Measurements from ENCODE around the gene KIF16B.
"Not testable (repeated sequence)": the region's sequence is repeated elsewhere in the genome, so short reads cannot be mapped to it uniquely, and the experiment has no call there.

Gene KIF16B

DNA sequence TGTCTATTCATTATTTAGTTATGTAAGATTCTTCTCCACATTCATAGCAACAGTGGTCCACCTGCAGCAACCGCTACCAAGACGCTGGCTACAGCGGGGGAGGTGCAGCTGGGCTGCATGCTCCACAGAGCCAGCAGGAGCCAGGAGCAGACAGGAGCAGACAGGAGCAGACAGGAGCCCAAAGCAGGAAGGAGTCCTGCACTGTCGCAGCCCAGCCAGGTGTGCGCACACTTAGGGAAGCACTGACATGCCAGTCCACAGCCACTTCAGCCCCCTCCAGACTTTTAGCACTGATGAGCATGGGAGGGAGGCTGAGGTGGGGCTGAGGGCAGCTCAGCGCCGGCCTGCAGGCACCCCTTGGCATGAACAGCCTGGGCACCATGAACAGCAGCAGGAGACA is 19.6 kb downstream of the KIF16B start:
- no peak for DNase-seq (ENCODE audit: low spot score)

DNA sequence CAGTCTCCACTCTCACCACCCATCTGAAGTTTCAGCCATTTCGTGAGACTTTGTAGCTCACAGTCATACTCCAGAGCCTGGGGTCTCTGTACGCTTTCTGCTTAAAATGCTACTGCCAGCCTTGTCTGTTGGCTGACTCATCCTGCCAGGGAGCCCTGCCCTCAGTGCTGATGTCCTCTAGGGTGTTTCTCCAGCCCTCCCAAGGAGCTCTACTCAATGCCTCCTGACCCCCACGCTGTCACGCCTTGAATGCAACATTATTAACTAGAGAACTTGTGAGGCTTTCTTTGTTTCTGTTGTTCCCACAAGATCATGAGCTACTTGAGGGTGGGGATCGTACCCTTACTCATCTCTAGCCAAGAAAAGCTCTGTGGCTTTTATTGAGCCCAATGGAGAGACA is 20.1 kb downstream of the KIF16B start:
- DNase-seq (ENCODE audit: low spot score), result no peak

DNA sequence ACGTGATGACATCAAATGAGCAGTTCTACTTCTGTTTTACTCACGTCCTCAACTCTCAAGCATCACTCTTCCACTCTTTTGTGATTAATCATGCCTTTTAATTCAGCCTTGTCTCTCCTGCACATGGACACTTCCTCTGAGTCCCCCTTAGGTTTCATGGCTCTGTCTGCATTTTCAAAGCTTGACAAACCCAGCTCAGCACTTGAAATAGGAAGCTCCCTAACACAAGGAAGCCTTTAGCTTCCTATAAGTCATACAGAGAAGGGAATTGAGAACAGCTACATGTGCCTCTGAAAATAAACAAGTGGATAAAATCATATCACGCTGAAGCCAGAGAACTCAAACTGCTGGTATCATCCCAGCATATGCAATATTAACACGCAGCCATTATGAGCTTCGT is 21.2 kb downstream of the KIF16B start:
- DNase-seq (ENCODE audit: low spot score), result no peak

DNA sequence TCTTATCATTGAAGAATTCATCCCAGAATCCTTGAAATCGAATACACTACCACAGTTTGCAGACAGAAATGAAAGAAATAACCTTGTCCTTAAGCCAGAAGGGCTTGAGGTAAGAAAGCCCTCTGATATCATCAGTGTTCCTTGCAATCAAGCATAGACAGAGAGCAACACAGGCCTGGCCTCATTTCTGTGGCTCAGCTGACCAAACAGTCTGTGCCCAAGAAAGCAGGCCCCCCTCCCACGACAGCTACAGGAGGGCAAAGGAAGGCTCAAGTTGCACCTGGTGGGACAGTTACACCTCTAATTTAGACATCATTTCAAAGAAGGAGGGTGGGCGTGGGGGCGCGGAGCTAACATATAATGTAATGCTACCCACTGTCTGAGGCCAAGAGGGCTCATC is 21.6 kb downstream of the KIF16B start:
- DNase-seq (ENCODE audit: low spot score), result no peak

DNA sequence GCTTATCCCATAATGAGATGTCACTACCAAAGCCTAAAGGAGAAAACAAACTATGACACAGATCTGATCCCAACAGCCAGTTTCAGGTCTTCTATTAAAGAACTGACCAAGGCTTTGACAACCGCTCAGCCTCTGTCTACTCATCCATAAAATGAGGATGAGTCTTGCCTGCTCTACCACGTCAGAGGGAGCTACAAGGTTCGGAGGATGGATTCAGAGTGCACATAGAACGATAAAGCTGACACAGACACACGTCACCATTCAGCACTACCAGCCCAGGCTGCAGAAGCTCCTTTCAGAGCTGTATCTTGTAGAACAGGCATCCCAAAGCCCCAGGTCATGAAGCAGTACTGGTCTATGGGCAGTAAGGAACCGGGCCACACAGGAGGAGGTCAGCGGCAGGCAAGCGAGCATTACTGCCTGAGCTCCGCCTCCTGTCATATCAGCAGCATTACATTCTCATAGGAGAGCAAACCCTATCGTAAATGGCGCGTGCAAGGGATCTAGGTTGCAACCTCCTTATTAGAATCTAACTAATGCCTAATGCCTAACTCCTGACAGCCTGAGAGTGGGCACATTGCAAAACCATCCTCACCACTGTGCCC is 25.1 kb downstream of the KIF16B start:
- no peak for DNase-seq (ENCODE audit: low spot score)

DNA sequence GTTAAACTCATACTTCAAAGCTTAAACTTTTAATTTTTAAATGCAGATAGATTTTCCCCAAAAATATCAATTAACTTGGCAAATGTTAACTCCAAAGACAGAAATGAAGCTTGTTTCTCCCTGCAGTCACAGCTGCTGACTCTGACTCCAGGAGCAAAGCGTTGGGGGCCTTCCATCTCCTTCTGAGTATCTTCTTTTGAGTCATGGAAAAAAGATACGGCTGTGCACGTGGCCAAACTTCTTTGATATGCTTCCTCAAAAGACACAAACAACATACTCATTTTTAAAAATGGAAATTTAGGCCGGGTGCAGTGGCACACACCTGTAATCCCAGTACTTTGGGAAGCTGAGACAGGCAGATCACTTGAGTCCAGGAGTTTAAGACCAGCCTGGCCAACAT is 28.3 kb downstream of the KIF16B start:
- no peak for DNase-seq (ENCODE audit: low spot score)

DNA sequence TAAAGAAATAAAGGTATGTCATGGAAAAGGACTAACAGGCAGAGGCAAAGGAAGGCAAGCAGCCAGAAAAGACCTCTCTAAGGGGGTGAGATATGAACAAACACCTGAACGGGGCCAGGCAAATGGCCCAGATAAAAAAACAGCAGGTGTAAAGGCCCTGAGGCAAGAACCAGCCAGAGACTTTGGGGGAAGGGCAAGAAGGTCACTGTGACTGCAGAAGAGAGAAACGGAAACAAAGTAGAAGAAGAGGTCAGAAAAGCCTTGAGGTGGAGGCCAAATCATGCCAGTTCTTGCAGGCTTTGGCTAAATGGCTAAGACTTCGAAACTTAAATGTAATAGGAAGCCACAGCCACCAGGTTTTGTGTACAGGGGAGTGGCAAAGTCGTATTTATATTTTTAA is 30.8 kb downstream of the KIF16B start:
- DNase-seq (ENCODE audit: low spot score), result no peak

DNA sequence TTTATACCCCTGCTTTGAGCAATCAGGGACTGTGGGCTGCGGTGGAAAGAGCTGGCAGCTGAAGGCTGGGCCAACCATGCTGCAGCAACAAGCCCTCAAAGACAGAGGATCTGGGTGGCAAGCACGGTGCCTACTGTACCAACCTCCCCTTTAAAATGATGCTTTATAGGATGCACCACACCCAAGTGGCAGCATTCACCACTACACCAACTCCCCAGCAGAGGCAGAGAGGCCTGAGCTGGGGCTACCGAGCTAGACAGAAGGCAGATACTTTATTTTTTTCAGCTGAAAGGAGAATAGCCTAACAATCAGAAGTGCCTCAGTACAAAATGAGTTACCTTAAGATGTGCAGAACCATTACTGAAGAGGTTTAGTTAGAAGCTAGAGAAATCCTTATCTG is 31.4 kb downstream of the KIF16B start:
- DNase-seq (ENCODE audit: low spot score), result no peak

DNA sequence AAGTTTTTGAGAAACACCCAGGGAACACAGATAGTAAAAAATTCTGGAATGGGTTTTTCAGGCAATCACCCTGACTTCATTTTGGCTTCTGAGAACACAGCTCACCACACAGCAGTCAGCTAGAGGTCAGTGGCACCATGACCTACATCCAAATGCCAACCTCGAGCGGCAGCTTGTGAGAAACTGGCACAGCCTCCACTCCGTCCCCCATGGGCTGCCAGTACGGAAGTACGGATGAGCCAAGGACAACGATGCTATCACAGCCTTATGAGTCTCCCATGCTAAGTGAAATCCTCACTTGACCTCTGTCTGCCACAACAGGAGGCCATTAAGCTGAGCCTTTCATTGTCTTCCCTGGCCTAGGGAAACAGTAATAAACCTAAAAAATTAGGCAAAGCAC is 32.0 kb downstream of the KIF16B start:
- DNase-seq (ENCODE audit: low spot score), result no peak

DNA sequence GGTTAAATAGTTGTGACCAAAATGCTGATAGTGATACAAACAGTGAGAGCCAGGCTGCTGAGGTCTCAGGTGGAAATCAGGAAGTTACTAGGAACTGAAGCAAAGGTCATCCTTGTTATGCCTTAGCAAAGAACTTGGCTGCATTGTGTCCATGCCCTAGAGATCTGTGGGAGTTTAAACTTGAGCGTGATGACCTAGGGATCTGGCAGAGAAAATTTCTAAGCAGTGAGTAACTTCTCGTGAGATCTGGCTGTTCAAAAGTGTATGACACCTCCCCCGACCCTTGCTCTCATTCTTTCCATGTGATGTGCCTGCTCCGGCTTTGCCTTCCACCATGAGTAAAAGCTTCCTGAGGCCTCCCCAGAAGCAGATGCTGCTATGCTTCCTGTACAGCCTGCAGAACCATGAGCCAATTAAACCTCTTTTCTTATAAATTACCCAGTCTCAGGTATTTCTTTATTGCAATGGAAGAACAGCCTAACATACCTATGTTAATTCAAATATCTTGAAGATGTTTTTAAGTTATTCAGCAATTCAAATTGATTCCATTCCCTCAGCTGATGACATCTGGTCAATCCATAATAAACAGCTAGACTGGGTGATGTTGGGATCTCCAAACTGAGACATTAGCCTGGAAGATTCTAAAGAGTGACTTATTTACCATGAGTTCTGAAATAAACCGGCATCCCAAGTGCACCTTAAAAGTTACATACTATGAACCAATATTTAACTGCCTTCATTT is 33.8 kb downstream of the KIF16B start:
- DNase-seq (ENCODE audit: low spot score), result no peak

DNA sequence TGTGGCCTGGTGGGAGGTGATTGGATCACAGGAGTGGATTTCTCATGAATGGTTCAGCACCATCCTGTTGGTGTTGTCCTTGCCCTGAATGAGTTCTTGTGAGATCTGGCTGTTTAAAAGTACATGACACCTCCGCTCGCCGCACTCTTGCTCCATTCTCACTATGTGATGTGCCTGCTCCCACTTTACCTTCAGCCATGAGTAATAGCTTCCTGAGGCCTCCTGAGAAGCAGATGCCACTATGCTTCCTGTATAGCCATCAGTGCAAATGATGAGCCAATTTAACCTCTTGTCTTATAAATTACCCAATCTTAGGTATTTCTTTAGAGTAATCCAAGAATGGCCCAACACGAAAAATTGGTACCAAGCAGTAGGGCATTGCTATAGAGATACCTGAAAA is 34.5 kb downstream of the KIF16B start:
- DNase-seq (ENCODE audit: low spot score), result no peak

DNA sequence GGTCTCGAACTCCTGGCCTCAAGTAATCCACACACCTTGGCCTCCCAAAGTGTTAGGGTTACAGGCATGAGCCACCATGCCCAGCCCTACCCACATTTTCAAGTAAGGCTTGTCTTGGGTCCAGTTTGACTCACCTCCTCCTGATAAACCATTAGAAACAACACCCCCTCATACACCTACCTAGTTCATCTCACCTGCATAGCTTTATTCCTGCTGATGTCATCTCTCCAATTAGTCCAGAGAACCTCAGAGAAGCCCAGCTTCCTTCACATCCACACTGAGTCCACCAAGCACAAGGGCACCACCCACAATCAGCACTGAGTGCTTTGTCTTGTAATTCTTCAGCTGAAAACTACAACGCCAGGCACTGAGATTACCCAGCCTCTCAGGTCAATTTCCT is 35.3 kb downstream of the KIF16B start:
- DNase-seq (ENCODE audit: low spot score), result no peak

DNA sequence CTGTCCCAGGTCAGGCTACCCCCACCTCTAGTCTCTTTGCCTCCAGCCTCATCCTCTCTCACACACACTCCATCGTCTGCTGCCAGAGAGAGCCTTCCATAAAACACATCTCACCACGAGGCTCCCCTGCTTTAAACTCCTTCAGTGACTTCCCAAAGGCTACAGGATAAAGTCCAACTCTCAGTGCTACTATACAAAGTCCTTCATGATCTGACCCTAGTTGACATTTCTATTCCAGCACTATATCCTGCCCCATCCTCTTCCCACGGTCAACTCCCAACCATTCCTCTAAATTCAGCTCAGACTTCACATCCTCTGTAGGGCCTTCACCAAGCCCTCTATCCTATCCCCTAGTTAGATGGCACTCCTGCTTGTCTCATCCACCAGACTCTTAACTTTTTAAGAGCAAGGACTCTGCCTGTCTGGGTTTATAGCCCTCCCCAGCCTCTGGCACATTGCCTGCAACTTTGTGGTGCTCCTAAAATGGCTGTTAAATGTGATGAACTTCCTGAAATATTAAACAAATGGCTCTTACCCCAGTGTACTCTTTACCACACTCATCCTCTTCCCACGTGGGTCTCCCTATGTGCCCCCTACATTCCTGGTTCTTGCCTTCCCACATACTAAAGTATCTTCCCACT is 36.1 kb downstream of the KIF16B start:
- no peak for DNase-seq (ENCODE audit: low spot score)

DNA sequence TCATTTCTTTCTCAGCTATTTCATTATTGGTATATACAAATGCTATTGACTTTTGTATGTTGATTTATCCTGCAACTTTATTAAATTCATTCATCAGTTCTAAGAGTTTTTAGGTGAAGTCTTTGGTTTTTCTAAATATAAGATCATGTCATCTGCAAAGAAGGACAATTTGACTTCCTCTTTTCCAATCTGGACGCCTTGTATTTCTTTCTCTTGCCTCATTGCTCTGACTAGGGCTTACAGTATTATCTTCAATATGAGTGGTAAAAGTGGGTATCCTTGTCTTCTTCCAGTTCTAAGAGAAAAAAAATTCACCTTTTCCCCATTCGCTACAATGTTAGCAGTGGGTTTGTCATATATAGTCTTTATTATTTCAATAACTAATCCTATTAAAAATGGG is 38.0 kb downstream of the KIF16B start:
- DNase-seq (ENCODE audit: low spot score), result no peak

DNA sequence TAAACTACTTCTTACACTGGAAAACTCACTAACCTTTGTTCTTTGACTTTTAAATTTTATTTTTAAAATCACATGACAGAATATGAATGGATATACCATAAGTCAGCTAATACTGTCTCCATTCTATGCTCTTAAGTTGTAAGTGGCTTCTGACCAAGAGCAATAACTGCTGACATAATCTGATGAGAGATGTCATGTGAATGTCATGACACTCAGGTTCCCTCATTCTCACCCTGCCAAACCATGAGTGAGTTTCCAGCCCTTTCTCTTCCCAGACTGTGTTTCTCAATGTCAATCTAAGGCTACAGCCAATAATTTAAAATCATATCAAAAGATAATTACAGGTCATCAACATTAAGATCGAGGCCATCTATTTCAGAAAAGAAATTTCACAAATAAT is 39.7 kb downstream of the KIF16B start:
- DNase-seq (ENCODE audit: low spot score), result no peak

DNA sequence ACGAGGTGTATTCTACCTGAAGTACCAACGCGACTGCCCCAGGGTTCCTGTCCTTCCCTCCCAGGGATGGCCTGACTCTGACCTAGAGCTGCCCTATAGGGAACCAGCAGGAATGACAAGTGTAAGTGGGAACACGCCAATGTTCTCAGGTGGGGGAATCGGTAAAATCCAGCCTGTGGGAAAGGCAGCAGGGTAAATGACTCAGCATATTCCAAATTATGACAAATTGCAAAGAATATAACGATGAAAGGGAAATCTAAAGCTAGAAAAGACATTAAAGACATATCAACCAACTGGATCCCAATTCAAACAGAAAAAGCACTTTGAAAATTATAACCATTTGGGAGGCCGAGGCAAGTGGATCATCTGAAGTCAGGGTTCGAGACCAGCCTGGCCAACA is 41.8 kb downstream of the KIF16B start:
- DNase-seq (ENCODE audit: low spot score), result no peak

DNA sequence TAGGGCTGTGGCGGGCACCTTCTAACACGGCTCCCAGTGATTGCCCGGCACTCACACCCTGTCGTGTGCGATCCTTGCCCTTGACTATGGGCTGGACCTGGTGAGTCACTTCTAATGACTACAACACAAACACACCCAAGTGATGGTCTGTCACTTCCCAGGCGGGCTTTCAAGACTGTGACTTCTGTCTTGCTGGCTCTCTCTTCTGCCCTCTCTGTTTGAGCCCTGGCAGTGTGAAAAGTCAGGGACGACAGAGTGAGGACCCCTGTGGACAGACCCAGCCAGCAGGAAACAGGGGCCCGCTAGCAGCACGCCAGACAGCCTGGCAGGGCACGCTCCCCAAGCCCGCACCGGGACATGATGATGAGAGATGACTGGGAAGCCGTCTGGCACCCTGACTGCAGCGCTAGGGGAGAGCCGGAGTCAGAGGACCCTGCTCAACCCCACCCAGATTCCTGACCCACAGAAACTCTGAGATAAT is 43.0 kb downstream of the KIF16B start:
- no peak for DNase-seq (ENCODE audit: low spot score)

DNA sequence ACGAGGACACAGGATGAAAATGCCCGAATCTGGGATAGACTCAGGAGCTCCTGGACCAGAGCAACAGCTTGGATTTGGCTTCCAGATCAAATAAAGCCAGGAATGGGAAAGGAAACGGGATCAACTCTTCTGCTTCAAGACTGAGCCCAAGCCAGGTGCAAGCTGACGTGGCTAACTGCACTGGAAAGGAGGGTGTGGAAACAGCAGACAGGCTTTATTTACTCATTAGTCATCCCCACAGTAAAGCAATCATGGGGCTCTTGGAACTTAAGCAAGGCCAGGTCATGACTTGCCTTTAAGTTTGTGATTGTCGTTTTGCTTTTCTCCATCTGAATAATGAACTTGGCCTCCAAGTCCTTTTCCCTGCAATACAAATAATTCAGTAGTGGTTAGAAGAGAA is 45.2 kb downstream of the KIF16B start:
- DNase-seq (ENCODE audit: low spot score), result no peak

DNA sequence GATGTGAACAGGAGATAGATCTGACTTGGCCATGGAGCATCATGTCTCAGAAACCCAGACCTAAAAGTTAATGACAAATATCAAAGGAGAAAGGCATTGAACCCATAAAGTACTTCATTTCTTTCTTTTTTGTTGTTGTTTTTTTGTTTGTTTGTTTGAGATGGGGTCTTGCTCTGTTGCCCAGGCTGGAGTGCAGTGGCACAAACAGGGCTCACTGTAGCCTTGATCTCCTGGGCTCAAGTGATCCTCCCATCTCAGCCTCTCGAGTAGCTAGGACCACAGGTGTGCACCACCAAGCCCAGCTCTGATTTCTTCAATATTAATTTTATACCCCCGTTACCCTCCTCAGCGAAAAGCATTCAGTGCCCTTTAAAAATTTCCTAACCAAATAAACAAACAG is 45.8 kb downstream of the KIF16B start:
- no peak for DNase-seq (ENCODE audit: low spot score)

DNA sequence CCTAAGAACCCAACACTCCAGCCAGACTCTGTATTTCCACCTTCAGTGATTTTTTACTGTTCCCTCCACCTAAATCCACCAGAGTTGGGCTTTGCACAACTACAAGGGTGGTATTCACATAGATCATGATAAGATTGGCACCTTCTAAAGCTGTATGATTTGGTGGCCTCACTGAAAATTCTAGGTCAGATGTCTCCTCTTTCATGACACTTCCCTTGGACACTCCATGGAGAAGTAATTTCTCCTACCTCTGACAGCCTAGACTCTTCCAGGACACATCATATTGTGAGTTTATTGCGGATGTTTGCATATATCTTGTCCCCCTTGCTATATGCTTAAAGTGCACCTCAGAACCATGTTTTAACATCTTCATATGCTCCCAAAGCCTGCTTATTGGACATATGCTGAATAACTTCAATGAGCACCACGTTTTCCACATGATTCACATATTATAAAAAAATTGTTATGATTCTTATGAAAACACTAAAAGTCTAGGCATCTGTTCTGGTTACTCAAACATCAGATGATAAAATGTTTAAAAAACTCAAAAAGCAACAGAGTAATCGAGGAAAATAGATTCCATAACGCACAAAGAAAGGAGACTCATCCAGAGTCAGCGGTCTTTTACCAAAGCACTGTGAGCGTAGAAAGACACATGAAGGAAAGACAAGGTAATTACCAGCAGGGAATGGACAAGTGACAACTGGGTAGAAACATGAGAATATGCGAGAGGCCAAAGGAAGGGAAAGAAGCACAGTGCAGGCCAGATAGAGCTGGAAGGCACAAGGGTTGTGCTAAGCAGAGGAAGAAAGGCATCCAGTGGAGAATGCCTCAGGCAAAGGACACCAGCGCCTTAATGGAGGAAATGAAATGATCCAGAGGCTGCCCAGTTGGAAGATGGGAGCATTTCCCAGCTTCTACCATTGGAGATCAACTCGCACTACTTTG is 46.5 kb downstream of the KIF16B start:
- DNase-seq (ENCODE audit: low spot score), result no peak

DNA sequence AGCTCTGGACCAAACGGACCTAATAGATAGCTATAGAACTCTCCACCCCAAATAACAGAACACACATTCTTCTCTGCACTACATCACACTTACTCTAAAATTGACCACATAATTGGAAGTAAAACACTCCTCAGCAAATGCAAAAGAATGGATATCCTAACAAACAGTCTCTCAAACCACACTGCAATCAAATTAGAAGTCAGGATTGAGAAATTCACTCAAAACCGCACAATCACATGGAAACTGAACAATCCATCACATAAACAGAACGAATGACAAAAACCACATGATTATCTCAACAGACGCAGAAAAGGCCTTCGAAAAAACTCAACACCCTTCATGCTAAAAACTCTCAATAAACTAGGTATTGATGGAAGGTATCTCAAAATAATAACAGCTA is 50.6 kb downstream of the KIF16B start:
- DNase-seq (ENCODE audit: low spot score), result not testable (repeated sequence)

DNA sequence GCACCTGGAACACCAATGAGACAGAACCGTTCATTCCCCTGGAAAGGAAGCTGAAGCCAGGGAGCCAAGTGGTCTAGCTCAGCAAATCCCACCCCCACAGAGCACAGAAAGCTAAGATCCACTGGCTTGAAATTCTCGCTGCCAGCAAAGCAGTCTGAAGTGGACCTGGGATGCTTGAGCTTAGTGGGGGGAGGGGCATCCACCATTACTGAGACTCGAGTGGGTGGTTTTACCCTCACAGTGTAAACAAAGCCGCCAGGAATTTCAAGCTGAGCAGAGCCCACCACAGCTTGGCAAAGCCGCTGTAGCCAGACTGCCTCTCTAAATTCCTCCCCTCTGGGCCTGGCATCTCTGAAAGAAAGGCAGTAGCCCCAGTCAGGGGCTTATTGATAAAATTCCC is 53.1 kb downstream of the KIF16B start:
- DNase-seq (ENCODE audit: low spot score), result no peak

All from left forelimb (tissue), 1 donor.